ENCODE measurements around the gene GPR85.
"Not testable (repeated sequence)": the region's sequence is repeated elsewhere in the genome, so short reads cannot be mapped to it uniquely, and the experiment has no call there.

Gene GPR85

DNA sequence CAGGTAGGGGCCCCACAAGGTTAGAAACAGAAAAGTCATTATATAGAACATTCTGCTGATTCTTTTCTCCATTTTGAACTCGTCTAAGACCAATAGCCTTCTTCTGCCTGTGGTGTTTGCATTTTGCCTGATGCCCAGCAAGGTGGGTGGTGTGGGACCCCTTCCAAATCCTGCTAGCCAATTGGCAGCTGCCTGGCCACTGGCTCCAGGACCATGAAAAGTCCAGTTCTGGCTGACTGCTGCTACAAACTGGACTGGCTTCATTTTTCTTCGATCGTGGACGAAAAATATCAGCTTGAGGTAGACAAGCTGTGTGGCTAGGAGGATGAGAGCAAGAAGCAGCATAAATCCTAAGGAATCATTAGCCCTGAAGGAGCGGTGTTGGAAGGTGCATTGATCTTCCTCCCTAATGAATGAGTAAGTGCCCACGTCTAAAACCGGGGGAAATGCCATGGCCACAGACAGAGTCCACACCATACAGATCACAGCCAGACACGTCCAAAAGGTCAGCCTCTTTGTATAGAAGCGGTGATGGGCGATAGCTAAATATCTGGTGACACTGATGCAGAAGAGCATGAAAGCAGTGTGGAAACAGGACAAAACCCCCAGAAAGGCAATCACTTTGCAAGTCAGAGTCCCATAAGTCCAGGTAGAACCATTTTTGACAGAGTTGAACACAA, 2.7 kb downstream of the GPR85 start:
- no peak for DNase-seq

DNA sequence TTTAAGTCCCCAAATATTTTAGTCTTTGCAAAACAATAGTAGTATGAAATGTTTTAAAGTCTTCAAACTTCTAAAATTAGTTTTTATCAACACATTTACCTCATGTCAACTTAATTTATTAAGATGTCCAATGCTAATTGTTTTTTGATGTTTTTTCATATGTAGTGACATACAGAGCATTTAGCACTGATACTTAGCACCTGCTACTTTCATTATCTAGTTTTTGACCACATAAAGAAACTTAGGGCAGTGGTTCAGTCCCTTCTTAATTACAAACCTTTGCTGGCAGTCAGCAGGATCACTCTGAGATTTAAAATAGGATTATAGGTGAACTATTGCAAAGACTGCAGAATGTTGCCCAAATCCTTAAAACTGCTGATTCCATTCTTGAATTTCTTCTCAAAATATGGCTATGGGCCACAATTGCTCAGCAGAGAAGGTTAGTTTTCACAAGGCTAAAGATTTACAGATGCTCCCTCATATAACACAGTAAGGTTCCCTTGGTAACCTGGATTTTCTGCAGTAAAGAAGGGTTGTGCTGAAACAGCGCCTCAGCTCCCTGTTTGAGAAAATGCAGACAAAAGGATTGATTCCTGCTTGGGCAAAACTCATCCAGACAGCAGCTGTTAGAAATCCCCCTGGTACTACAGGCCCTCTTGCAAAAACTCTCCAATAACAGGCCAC, 3.4 kb downstream of the GPR85 start:
- no peak for DNase-seq

DNA sequence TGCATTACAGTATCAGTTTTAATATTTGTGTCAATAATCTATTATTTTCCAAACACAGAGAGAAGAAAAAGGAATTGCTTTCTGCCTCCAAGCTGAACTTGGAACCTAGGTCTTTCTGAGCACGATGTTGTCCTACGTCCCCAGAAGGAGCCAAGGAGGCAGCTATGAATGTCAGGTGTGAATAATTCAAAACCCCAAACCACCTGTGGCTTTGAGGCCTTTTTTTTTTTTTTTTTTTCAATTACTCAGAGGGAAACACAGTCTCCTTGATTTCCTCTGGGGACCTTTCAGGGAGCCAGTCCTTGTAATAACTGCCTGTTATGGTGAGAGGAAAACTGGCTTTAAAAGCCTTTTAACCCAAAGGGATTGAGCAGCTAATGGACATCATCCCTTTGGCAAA, 8.3 kb downstream of the GPR85 start:
- DNase-seq: no peak

DNA sequence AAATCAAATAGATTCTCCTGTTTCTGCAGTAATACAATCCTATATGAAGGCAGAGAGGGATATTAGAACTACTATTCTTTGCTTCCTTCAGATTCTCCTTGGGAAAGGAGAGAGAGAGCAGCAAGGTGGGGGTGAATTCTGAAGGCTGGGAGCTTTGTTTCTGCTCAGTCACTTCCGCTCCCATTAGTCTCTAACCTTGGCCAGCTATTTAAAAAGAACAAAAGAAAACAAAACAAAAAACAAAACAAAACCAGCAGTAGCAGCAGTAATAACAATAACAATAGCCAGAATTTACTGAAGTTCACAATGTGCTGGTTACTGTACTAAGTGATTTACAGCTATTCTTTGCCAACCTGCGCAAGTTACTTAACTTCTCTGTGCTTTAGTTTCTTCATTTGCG, 9.9 kb downstream of the GPR85 start:
- no peak for DNase-seq

DNA sequence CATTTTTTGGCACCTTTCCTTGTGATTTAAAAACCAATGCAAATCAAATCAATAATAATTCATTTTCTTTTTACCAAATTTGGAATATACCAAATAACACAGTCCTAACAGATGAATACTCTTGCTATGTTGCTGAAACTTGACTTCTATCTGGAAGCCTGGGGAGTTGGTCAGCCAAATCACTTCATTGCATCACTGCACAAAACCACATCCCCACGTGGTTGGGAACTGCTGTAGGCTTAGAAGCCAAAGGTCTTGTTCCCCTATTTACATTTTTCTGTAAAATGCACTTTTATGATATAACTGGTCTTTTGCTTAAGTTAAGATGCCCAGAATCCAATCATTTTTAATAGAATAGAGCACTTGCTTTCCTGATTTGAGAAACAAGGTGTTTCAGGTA, 15.2 kb downstream of the GPR85 start:
- DNase-seq: no peak

DNA sequence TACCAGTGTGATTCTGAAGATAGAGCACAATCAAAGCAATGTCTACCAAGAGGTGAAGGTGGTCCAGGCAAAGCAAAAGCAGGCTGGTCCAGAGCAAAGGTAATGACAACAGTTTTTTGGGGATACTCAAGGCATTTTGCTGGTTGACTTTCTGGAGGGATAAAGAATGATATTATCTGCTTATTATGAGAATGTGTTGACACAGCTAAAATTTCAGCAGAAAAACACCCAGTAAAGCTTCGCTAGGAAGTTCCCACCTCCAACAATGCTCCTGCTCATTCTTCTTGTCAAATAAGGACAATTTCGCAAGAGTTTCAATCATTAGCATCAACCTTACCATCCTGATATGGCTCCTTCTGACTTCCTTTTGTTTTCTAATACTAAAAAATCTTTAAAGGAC, 24.1 kb downstream of the GPR85 start:
- no peak for DNase-seq

DNA sequence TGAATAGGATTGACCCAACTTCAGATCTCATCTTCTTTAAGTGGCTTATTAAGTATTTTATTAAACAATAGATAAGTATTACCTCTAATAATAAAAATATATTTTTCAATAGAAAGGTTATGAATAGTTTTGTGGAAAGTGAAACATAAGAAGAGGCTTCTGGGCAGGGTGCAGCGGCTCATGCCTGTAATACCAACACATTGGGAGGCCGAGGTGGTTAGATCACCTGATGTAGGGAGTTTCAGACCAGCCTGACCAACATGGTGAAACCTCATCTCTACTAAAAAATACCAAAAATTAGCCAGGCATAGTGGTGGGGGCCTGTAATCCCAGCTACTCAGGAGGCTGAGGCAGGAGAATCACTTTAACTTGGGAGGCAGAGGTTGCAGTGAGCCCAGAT, 26.5 kb downstream of the GPR85 start:
- DNase-seq: no peak

DNA sequence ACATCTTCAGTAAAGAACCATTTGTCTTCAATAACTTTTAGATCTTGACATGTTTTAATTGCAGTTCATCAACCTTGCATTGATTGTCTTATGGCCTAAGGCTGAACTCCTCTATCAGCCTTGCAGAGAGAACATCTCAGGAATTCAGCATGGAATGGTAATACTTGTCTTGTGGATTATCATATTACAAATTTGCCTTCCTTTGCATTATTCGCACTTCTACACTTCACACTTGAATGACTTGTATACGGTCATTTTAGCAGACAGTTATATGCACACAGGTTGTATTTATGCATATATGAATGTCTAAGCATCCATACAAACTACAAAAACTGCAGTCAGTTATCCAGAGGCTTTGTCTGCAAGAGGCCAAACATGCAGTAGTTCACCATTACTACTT, 31.7 kb downstream of the GPR85 start:
- no peak for DNase-seq

DNA sequence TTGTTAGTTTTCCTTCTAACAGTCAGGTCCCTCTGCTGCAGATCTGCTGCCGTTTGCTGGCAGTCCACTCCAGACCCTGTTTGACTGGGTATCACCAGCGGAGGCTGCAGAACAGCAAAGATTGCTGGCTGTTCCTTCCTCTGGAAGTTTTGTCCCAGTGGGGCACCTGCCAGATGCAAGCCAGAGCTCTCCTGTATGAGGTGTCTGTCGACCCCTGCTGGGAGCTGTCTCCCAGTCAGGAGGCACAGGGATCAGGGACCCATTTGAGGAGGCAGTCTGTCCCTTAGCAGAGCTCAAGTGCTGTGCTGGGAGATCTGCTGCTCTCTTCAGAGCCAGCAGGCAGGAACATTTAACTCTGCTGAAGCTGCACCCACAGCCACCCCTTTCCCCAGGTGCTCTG, 32.4 kb downstream of the GPR85 start:
- not testable (repeated sequence) for DNase-seq

DNA sequence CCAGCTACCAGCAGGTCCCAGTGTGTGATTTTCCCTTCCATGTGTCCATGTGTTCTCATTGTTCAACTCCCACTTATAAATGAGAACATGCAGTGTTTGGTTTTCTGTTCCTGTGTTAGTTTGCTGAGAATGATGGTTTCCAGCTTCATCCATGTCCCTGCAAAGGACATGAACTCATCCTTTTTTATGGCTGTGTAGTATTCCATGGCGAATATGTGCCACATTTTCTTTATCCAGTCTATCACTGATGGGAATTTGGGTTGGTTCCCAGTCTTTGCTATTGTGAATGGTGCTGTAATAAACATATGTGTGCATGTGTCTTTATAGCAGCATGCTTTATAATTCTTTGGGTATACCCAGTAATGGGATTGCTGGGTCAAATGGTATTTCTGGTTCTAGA, 37.4 kb downstream of the GPR85 start:
- DNase-seq: not testable (repeated sequence)

DNA sequence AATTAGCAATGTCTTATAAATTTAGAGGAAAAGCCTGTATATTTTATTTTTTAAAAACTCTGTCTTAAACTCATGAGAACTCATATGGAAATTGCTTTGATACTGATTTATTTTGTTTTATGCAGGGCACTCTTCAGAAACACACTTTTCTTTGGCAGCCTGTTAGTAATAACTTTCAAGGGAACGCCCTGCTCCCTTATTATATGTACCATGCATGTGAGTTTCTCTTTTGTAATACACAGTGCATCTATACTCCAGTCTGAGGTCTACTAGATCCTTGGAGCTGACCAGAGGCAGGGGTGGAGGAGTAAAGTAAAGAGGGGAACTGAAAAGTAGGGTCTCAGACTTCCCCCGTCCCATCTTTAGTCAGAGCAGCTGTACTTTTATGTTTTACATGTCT, 40.2 kb downstream of the GPR85 start:
- DNase-seq: no peak

DNA sequence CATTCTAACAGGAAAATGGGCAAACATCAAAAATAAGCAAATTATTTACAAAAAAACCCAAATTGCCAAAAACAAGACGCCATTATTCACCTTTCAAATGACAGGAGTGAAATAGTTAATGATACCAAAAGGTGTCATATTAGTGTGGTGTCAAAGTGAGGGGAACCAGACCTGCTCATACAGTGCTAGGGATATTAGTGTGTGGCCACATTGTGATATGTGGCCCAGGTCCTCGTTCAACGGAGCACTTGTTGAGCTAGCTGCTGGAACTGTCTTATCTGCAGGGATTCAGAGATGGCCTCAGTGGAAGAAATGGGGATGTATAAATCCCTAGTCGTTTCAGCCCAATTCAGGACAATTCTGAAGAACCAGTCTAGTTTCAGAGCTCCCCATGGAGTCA, 41.2 kb downstream of the GPR85 start:
- DNase-seq: no peak

DNA sequence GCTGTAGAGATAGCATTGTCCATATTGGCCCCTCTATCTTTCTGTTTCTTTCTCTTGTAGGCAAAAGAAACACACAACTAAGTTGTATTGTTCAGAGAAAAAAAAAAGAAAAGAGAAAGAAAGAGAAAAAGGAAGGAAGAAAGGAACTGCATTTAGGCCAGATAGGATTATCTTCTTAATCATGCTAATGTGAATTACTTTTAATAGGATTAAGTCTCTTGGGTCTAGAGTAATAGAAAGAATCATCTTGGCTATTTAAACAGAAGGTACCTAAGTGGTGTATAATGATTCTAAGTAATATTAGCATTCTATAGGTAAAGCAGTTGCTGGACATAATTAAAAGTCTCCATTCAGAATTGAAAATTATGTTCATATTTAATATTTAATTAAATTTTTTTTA, 42.2 kb downstream of the GPR85 start:
- DNase-seq: no peak

DNA sequence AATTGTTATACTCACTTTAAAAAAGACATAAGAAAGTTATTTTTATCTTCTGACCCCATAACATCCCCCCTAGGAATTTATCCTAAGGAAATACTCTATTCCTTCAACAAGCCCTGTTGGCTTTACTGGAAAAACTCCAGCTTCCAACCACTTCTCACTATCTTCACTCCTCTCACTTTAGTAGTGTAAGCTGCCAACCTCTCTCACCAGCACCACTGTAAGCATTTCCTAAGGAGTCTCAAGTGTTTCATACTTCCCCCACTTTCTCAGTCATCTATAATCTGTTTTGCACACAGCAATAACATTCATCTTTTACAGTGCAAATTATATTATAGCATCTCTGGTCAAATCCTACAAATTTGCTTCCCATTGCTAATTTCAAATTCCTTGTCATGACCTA, 45.8 kb downstream of the GPR85 start:
- no peak for DNase-seq

DNA sequence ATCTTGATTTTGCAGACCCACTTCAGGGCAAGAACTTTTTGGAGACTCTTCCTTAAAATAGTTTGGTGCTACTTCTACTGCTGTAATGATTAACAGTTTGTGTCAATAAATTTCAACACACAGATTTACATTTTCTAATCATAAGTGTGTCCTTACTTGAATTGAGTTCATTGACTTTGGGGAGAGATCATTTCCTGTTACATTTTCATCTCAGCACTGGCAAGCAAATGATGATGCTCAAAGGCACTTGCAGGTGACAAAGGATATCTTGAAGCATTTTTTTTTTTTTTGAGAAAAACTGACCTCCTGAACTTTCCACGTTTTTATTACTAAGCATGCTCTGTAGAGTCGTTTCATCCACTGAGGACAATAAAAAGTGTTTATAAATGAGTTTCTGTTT, 52.7 kb downstream of the GPR85 start:
- no peak for DNase-seq

Data from CD4-positive, alpha-beta T cell treated with Interleukin-17A for 4 hours (primary cell).